Dermis blood vessel endothelial cell (primary cell): ENCODE data around the gene RFNG. TPM values are rescaled to one million over a fixed set of nuclear protein-coding genes. Genes with fewer than 3 reads are reported as not detected.
A peak's percentile ranks its signal among the peaks of the same experiment; 100 is the strongest.

Experiments used
- DNase-seq: peaks from one replicate; pipeline ENCODE4 v3.0.0; 2010
- total RNA-seq: library from RNA; depleted of rRNA; stranded (reverse); fragments of >200 nt; gene quantifications from 2 replicates; pipeline ENCODE4 v1.2.3, GENCODE V29; 2014

Gene RFNG
- total RNA-seq, 1 donor from 2014 or later, result 22.6 TPM

DNA sequence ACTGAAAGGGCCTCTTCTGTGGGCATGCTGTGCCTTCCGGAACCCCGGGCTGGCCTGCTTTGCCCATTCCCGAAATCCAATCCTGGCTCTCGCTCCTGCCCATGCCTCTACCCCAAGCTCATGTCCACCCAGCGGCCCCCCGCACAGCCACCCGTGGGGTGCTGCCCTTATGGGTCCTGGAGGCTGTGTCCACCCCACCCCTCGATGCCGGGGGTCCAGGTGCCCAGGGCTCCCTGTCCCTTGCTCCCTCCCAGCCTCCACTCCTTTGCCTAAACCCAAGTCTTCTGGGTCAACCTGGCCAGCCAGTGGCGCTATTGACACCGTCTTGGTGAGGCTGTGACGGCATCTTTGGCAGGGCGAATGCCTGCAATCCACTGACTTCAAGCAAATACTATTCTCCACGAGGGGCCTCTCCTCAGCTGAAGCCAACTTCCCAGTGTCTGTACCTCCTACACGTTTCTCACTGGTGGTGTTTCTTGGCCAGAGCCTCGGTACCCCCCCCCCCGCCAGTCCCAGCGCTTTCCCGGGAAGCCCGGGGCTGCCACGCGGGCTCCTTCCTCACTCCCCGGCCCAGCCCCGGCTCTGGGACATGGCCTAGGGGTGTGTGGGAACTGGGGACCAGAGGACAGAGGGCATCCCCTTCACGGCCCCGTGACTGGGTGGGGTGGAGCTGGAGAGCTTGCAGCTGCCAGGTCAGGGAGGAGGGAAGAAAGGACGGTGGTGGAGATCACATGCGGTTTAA, 26.2 kb upstream of the RFNG start:
- DNase-seq, result no peak

GRCh38 chr17:82076785-82077591, 25.4 kb upstream of the RFNG start:
- DNase-seq, result no peak

- DNase-seq, result no peak
These were observed 24.6 kb upstream of the RFNG start for GRCh38 chr17:82076018-82076784.

GRCh38 chr17:82073446-82073845, 21.8 kb upstream of the RFNG start:
- no peak for DNase-seq

DNA sequence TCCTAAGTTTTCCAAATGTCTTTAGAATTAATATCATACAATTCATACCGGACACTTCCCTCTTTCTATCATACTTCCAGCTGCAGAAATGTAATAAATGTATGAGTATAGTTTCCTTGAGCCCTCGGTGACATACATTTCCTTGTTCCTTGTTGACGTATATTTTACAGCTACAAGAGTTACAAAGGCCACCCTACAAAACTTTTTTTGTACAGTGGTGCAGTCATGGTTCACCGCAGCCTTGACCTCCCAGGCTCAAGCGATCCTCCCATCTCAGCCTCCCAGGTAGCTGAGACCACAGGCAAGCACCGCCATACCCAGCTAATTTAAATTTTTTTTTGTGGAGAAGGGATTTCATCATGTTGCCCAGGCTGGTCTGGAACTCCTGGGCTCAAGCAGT, 21.2 kb upstream of the RFNG start:
- no peak for DNase-seq

DNA sequence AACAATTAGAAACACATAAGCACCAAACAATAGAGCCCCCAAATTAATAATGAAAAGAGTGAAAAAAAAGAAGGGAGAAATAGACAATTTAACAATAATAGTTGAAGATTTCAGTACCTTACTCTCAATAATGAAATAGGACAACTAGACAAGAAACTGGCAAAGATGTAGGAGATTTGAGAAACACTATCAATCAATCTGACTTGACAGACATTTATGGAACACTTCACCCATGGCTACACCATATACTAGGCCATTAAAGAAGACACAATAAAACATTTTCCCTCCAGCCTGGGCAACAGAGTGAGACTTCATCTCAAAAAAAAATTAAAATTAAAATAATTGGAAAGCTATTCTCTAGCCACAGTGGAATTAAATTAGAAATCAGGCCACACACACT, 19.0 kb upstream of the RFNG start:
- no peak for DNase-seq

- peak; percentile 67 for DNase-seq
These were observed 14.2 kb upstream of the RFNG start, which contains the start of gene DUS1L for GRCh38 chr17:82065638-82066303. Gene DUS1L (minus strand): TSS chr17:82065804. CDS start chr17:82065059, 745 bp downstream.

DNA sequence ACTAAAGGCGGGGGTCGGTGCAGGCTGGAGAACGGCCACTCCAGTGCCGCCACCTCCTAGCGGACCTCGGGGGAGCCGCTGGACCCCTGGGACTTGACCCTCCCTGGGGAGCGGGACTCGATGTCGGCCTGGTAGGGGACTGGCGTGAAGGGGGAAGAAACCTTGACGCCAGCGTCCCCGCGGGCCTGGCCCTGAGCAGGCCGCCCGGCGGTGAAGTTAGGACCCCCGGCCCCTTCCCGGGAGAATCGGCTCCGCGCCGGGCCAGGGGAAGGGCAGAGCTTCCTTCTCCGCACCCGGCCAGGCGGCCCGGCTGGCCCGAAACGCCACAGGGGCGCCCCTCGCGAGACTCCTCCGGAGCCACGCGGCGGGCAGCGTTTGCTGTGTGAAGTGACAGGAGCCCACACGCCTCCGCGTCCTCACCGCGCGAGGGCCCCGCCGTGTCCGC, 13.6 kb upstream of the RFNG start:
- DNase-seq, result peak; percentile 61

- no peak for DNase-seq
These were observed 13.0 kb upstream of the RFNG start for GRCh38 chr17:82064433-82065192.

GRCh38 chr17:82063424-82064415, 12.1 kb upstream of the RFNG start:
- no peak for DNase-seq

DNA sequence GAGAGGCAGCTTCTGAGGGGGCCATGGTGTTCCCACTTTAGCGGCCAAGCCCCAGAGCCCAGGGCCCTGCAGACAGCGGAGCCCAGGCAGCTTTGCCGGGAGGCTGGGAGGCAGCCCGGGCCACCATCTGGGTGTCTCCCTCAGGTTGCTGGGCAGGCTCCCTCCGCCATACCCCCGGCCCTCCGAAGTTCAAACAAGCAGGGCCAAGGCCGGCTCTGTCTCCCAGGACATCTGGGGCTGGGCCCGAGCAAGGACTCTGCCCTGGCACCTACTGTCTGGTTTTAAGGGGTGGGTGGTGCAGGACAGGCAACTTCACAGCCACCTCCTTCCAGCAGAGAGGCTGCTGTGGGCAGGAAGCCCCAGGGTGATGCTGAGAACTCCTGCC, 11.4 kb upstream of the RFNG start:
- no peak for DNase-seq

- DNase-seq, result no peak
These were observed 10.7 kb upstream of the RFNG start for GRCh38 chr17:82062076-82062983.

DNA sequence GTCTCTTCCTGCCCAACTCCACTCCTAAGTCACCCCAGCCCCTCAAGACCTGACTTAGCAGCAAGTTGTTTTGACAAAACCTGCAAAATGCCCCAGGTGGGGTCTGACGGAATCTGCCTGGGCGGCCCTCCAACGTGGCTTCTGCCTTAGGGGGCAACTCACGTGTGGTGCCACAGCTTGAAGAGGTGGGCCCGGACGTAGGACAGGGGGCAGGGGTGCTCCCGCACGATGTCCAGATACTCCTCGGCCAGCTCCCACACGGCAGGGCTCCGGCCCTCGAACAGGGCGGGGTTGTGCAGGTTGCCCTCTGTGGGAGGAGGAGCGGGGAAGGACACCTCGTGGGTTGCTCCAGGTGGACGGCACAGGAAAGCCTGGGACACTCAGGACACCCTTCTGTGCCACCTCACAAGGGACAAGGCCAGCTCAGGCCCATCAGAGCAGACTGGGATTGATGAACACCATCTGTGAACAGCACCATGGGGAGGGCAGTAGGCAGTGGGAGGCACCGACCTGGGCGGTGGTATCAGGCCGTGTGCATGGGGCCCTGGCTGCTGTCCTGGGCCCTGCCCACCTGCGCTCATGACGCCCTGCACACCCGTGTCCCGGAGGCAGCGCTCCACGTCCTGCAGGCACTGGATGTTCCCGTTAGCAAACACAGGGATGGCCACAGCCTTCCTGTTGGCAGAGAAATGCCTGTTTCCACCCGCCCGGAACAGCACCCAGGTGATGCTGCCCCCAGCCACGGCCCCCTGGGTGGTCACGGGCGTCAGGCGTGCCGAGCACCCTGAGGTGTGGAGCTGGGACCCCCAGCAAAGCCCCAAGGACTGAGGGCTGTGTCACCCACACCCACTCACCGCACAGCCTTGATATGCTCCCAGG, 9.7 kb upstream of the RFNG start:
- no peak for DNase-seq

DNA sequence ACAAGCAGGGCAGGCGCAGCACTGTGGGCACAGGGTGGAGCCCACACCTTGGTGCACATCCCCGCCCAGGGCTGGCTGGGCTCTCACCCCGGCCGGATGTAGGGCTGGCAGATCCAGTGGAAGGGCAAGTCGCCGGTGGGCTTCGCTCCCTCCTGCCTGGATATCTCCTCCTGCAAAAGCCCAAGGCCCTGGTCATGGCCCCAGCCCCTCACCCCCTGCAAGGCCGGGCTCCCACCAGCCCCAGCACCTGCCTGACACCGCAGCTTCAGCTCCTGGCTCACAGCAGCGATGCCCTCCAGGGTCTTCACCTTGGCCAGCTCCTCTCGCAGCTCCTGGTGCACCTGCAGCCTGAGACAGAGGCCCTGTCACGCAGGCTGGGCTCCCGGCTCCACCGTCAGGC, 9.0 kb upstream of the RFNG start:
- no peak for DNase-seq

- no peak for DNase-seq
These were observed 8.4 kb upstream of the RFNG start for GRCh38 chr17:82060001-82060380.

DNA sequence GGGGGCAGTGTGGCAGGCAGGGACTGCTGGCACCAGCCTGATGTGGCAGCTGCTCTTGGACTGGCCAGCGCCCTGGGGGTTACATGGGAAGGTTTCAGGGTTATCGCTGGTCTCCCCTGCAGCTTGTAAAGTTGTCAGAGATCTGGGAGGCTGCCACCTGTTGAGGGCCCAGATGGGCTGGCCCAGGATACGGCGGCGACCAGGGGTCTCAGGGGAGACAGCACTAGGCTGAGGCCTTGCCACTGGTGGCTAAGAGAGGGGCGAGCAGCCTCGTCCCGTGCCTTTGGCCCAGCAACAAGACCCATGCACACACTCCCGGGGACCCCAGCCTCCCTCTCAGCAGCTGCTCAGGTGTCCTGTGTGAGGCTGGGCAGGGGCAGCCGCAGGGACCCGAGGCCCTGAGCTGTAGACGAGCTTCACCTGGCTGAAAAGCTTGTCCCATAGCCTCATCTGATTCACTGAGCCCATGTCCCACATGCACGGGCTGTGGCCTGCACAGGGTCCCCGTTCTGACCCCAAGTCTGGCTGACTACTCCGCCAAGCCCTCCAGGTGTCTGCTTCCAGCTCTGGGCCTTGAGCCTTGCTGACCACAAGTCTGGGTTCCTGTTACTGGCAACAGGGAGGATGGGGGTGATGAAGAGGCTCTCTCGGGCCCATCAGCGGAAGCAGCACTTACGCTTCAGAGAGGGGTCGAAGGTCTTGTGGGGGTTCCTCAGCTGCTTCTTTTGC, 7.8 kb upstream of the RFNG start:
- no peak for DNase-seq

GRCh38 chr17:82058855-82059249, 7.2 kb upstream of the RFNG start:
- DNase-seq, result no peak
